PFSK-1 (cell line): ENCODE measurements around the gene AFAP1L2.

Source experiments
- FOXP2 ChIP-seq: optimal IDR thresholded peaks from 2 replicates; pipeline ENCODE3; 2011; ENCODE audit warnings: borderline replicate concordance, control low read depth, inconsistent platforms; ENCODE audit not compliant: insufficient read depth; ENCODE audit errors: extremely low read length, extremely low read depth
- POLR2AphosphoS5 ChIP-seq: IDR thresholded peaks from 2 replicates; pipeline ENCODE4 v1.6.1; 2012; ENCODE audit warnings: low read depth, mild to moderate bottlenecking, control low read depth, low read length, moderate library complexity
- REST ChIP-seq, 2 experiments: IDR thresholded peaks; 2 replicates each; pipeline versions ENCODE4 v1.6.1 to v1.8.0; 2011 to 2012; ENCODE audit warnings: low read depth in 2 of 2, low read length in 2 of 2, control low read depth in 1 of 2, inconsistent platforms in 1 of 2, mild to moderate bottlenecking in 1 of 2, moderate library complexity in 1 of 2; ENCODE audit not compliant: insufficient read depth in 1 of 2
- SIN3A ChIP-seq: IDR thresholded peaks from 2 replicates; pipeline ENCODE4 v1.6.1; 2012; ENCODE audit warnings: mild to moderate bottlenecking, low read length, moderate library complexity, borderline replicate concordance; ENCODE audit not compliant: insufficient read depth
- TAF1 ChIP-seq: IDR thresholded peaks from 2 replicates; pipeline ENCODE4 v1.6.1; 2012; ENCODE audit warnings: low read length, control low read depth, borderline replicate concordance; ENCODE audit not compliant: insufficient read depth

- TF ChIP-seq POLR2AphosphoS5 (no peak), TAF1 (no peak), REST (IDR thresholded peaks at IDR 0.05; ENCODE audit: insufficient read depth in 1 of 2, low read depth in 2 of 2, low read length in 2 of 2) (no peak), FOXP2 (no peak), SIN3A (no peak)
Measured at GRCh38 chr10:114426476-114426875, 22.2 kb upstream of the AFAP1L2 start.
